GM23338 (cell line): ENCODE results near the gene TYRO3. TPM values are rescaled to one million over a fixed set of nuclear protein-coding genes. Genes with fewer than 3 reads are reported as not detected.

Experiments
- ATAC-seq: fragments of 200-7000 bp; cut with Tn5 transposase; 3 replicates; pipeline ENCODE4 v1.9.1; 2020
- DNase-seq: peaks from one replicate; pipeline ENCODE4 v3.0.0-alpha.2; 2015; ENCODE audit warnings: low spot score
- H2AFZ ChIP-seq: fragments of 200-600 bp; sonication (generic); 2 replicates; pipeline ENCODE4 v1.8.0; 2016; ENCODE audit warnings: antibody characterized with exemption, mild to moderate bottlenecking, moderate library complexity
- H3F3A ChIP-seq: fragments of 200-600 bp; sonication (generic); replicated peaks from 2 replicates; pipeline ENCODE4 v1.8.0; 2017; ENCODE audit warnings: antibody characterized with exemption, mixed run types, low read depth
- H3K27ac ChIP-seq: fragments of 200-600 bp; sonication (generic); 2 replicates; pipeline ENCODE4 v1.6.1; 2016; ENCODE audit warnings: low read depth
- H3K27me3 ChIP-seq: fragments of 200-600 bp; sonication (generic); 2 replicates; pipeline ENCODE4 v1.8.0; 2016; ENCODE audit warnings: mild to moderate bottlenecking, mixed run types, moderate library complexity; ENCODE audit not compliant: insufficient read depth
- H3K36me3 ChIP-seq: fragments of 200-600 bp; sonication (generic); 2 replicates; pipeline ENCODE4 v1.8.0; 2016; ENCODE audit warnings: mild to moderate bottlenecking; ENCODE audit not compliant: insufficient read depth
- H3K4me1 ChIP-seq: fragments of 200-600 bp; sonication (generic); 2 replicates; pipeline ENCODE4 v1.8.0; 2016; ENCODE audit warnings: mild to moderate bottlenecking, moderate library complexity; ENCODE audit not compliant: insufficient read depth
- H3K4me2 ChIP-seq: fragments of 200-600 bp; sonication (generic); 2 replicates; pipeline ENCODE4 v1.7.1; 2017; ENCODE audit warnings: mixed run types
- H3K4me3 ChIP-seq: fragments of 200-600 bp; sonication (generic); 2 replicates; pipeline ENCODE4 v1.6.1; 2016; ENCODE audit warnings: mixed run types
- H3K79me2 ChIP-seq: fragments of 200-600 bp; sonication (generic); replicated peaks from 2 replicates; pipeline ENCODE4 v1.8.0; 2017; ENCODE audit warnings: mild to moderate bottlenecking; ENCODE audit not compliant: insufficient read depth
- H3K9me2 ChIP-seq: fragments of 200-600 bp; sonication (generic); 2 replicates; pipeline ENCODE4 v1.8.0; 2017; ENCODE audit not compliant: insufficient read depth
- H4K20me1 ChIP-seq: fragments of 200-600 bp; sonication (generic); replicated peaks from 2 replicates; pipeline ENCODE4 v1.8.0; 2017; ENCODE audit warnings: mild to moderate bottlenecking; ENCODE audit not compliant: insufficient read depth
- H3K27ac Mint-ChIP-seq: 2 replicates; pipeline ENCODE4 v1.8.0; 2020; ENCODE audit warnings: inconsistent platforms, mild to moderate bottlenecking, moderate library complexity, mixed read lengths
- H3K27me3 Mint-ChIP-seq: 3 replicates; pipeline ENCODE4 v1.8.0; 2022; ENCODE audit warnings: low read depth, mild to moderate bottlenecking, moderate library complexity, mixed read lengths, inconsistent platforms; ENCODE audit not compliant: insufficient read depth, poor library complexity
- H3K36me3 Mint-ChIP-seq: 3 replicates; pipeline ENCODE4 v1.8.0; 2021; ENCODE audit warnings: low read depth, mild to moderate bottlenecking, inconsistent platforms, moderate library complexity, mixed read lengths
- H3K4me1 Mint-ChIP-seq: 3 replicates; pipeline ENCODE4 v1.8.0; 2020; ENCODE audit warnings: mild to moderate bottlenecking, inconsistent platforms, mixed read lengths
- H3K4me3 Mint-ChIP-seq: 3 replicates; pipeline ENCODE4 v1.8.0; 2021; ENCODE audit warnings: moderate library complexity, mild to moderate bottlenecking, inconsistent platforms, mixed read lengths
- H3K9me3 Mint-ChIP-seq: 3 replicates; pipeline ENCODE4 v1.8.0; 2020; ENCODE audit warnings: moderate library complexity, mild to moderate bottlenecking, inconsistent platforms, mixed read lengths
- CREB1 ChIP-seq: fragments of 250-450 bp; sonication (Bioruptor Pico); IDR thresholded peaks from 2 replicates; pipeline ENCODE4 v1.5.0; 2020; ENCODE audit warnings: low read depth, mild to moderate bottlenecking, moderate library complexity
- CTCF ChIP-seq, 2 experiments: fragments of 200-600 bp in 1 of 2; sonication (generic) in 1 of 2; conservative IDR thresholded peaks; 2 replicates each; pipeline versions ENCODE4 v1.5.1 to v1.6.1; 2016 to 2017; ENCODE audit warnings: antibody characterized with exemption in 2 of 2, low read depth in 2 of 2, mild to moderate bottlenecking in 2 of 2, moderate library complexity in 1 of 2
- ETS1 ChIP-seq: IDR thresholded peaks from 2 replicates; pipeline ENCODE4 v1.6.1; 2016; ENCODE audit warnings: antibody characterized with exemption
- EZH2phosphoT487 ChIP-seq: fragments of 200-600 bp; sonication (generic); IDR thresholded peaks from one replicate; pipeline ENCODE4 v1.8.1; 2018; ENCODE audit warnings: antibody characterized with exemption; ENCODE audit not compliant: unreplicated experiment
- POLR2AphosphoS5 ChIP-seq: IDR thresholded peaks from 2 replicates; pipeline ENCODE4 v1.6.1; 2016; ENCODE audit warnings: antibody characterized with exemption, low read depth
- REST ChIP-seq: IDR thresholded peaks from one replicate; pipeline ENCODE4 v1.6.1; 2018; ENCODE audit warnings: antibody characterized with exemption; ENCODE audit not compliant: unreplicated experiment
- STAT1 ChIP-seq: IDR thresholded peaks from one replicate; pipeline ENCODE4 v1.6.1; 2016; ENCODE audit warnings: antibody characterized with exemption; ENCODE audit not compliant: unreplicated experiment
- ZNF114 ChIP-seq: fragments of 250-450 bp; sonication (Bioruptor Pico); IDR thresholded peaks from 2 replicates; pipeline ENCODE4 v1.5.0; 2020; ENCODE audit warnings: mild to moderate bottlenecking, moderate library complexity
- ZNF331 ChIP-seq: fragments of 250-450 bp; sonication (Bioruptor Pico); IDR thresholded peaks from 2 replicates; pipeline ENCODE4 v1.5.0; 2020; ENCODE audit warnings: low read depth, mild to moderate bottlenecking, moderate library complexity
- polyA plus RNA-seq: library from polyadenylated mRNA; unstranded; fragments of >200 nt; fragmentation: Nextera tagmentation; extraction: Ambion mirVana; gene quantifications from 2 replicates; pipeline ENCODE4 v1.2.1, GENCODE V29; 2016
- total RNA-seq: library from RNA; depleted of rRNA; stranded (reverse); fragments of >200 nt; shearing (Covaris generic); gene quantifications from 2 replicates; pipeline ENCODE4 v1.2.3, GENCODE V29; 2014

Gene TYRO3
- total and polyA plus RNA-seq, 2 experiments from 2014 or later, result 32.6 to 61.0 TPM

GRCh38 chr15:41570764-41571163 lies 11.8 kb downstream of the TYRO3 start (continued):
- TF ChIP-seq CTCF (conservative IDR thresholded peaks at IDR 0.05; ENCODE audit: low read depth in 2 of 2) (no peak), ZNF114 (CRISPR knock-in tag) (no peak), ZNF331 (CRISPR knock-in tag) (no peak), CREB1 (CRISPR knock-in tag) (no peak), STAT1 (no peak), EZH2phosphoT487 (no peak), ETS1 (no peak), REST (no peak)

- Mint-ChIP-seq H3K27ac (no peak overlapping the region; the same call in 1 of the 2 replicates), H3K9me3 (no peaks in the 10 kb centered on the region; the same call in 2 of the 3 replicates), H3K27me3 (peaks cover 11% of the 10 kb centered on the region), H3K4me3 (no peak overlapping the region), H3K4me1 (peaks cover 27% of the 10 kb centered on the region), H3K36me3 (peaks cover 81% of the 10 kb centered on the region)
- Histone ChIP-seq H3K4me2 (no peak overlapping the region), H3K4me3 (no peak overlapping the region), H3F3A (0 out of 2 replicates have a peak, but pooled peaks cover 4% of the 10 kb centered on the region), H2AFZ (no peak overlapping the region), H4K20me1 (no peaks in the 10 kb centered on the region), H3K36me3 (peaks cover 12% of the 10 kb centered on the region), H3K27ac (no peak overlapping the region), H3K4me1 (peaks cover 14% of the 10 kb centered on the region), H3K27me3 (no peaks in the 10 kb centered on the region), H3K9me2 (no peaks in the 10 kb centered on the region), H3K79me2 (no peaks in the 10 kb centered on the region)
- TF ChIP-seq CREB1 (CRISPR knock-in tag) (no peak), POLR2AphosphoS5 (no peak)
- DNase-seq, result no peak
- ATAC-seq, result no peak
Observed at GRCh38 chr15:41571948-41572347, 12.9 kb downstream of the TYRO3 start.
